Calu3 (cell line): ENCODE data around the gene SELPLG. TPM values are rescaled to one million over a fixed set of nuclear protein-coding genes. Genes with fewer than 3 reads are reported as not detected.

Source experiments
- BruUV-seq: library from RNA; stranded (reverse); fragments of 400-500 nt; replicated peaks from 2 replicates; lab custom pipeline; 2021; lab: Mats Ljungman, UMichigan
- CTCF ChIA-PET: fragments of 300-600 bp; sonication (Branson Sonifier 250); formaldehyde crosslinking; loops from one replicate; lab custom pipeline; 2022; ENCODE audit warnings: antibody characterized with exemption; lab: Charles Lee
- DNase-seq: peaks from one replicate; pipeline ENCODE4 v3.0.0; 2022
- H3K27ac Mint-ChIP-seq: one replicate; pipeline ENCODE4 v1.8.0; 2022; ENCODE audit warnings: mixed read lengths; ENCODE audit not compliant: unreplicated experiment
- H3K27me3 Mint-ChIP-seq: one replicate; pipeline ENCODE4 v1.8.0; 2022; ENCODE audit warnings: mixed read lengths; ENCODE audit not compliant: unreplicated experiment
- H3K36me3 Mint-ChIP-seq: one replicate; pipeline ENCODE4 v1.8.0; 2022; ENCODE audit warnings: mild to moderate bottlenecking, moderate library complexity, mixed read lengths; ENCODE audit not compliant: insufficient read depth, unreplicated experiment
- H3K4me1 Mint-ChIP-seq: one replicate; pipeline ENCODE4 v1.8.0; 2022; ENCODE audit warnings: mild to moderate bottlenecking, low read depth, mixed read lengths; ENCODE audit not compliant: unreplicated experiment
- H3K4me3 Mint-ChIP-seq: one replicate; pipeline ENCODE4 v1.8.0; 2022; ENCODE audit warnings: mild to moderate bottlenecking, low read depth, moderate library complexity, mixed read lengths; ENCODE audit not compliant: unreplicated experiment
- H3K9me3 Mint-ChIP-seq: one replicate; pipeline ENCODE4 v1.8.0; 2022; ENCODE audit warnings: low read depth, mixed read lengths; ENCODE audit not compliant: unreplicated experiment
- CTCF ChIP-seq: fragments of 200-600 bp; IDR thresholded peaks from one replicate; pipeline ENCODE4 v1.8.0; 2022; ENCODE audit warnings: antibody characterized with exemption; ENCODE audit not compliant: unreplicated experiment
- intact Hi-C: fragments of 100-400 bp; cut with micrococcal nuclease; formaldehyde crosslinking; loops from one replicate; pipeline ENCODE4 v1.10.0; 2022; ENCODE audit not compliant: unreplicated experiment
- total RNA-seq: library from RNA; stranded (reverse); gene quantifications from 2 replicates; pipeline ENCODE4 v1.2.3, GENCODE V29; 2022

The SELPLG gene
- total RNA-seq, 1 experiment from 2014 or later: 0.76 TPM

DNA sequence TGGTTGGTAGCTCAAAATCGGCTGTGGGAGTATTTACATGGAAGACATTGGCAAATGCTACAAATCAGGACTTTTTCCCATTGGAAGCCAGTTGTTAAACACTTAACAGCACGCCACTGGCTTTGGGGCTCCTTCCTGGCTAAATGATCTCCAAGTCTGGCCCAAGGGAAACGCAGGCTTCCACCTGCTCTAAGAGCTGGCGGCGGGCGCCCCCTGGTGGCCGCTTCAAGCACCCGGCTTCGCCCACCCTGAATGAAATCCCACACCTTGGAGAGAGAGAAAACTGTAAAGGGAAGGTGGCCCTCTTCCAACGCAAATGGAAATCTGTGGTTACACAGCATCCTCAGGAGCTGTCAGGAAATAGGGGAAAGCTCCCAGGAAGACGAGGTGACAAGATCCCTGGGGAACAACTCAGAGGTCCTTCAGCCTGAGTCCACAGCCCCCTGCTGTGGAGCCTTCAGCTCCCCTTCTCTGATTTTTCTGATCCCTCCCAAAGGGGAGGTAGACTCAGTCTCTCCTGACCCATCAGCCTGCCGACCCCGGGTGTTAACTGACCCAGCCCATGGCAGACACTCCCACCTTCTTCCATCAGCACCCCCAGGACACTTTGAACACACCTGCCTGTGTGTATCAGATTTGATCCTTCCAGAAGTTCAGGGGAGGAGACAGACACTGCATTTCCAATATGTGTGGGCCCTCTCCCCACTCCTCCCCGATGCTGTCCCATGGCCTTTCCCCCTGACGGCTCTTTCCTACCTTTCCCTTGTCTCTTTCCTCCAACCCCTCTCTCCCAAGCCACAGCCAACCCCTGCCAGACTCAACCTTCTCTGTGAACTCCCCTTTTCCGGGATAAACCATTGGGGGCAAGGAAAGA is 15.4 kb downstream of the SELPLG start:
- CTCF ChIA-PET: interaction anchor here (0.6 to 2.3 kb wide), 9 partner anchors 8 to 700 kb away, joined by 3 to 19 read pairs (median 3); partner anchors contain the start of gene ISCU
- peak; percentile 90 for DNase-seq
- Mint-ChIP-seq H3K4me1 (peaks cover 16% of the 10 kb centered on the region), H3K36me3 (peaks cover 3% of the 10 kb centered on the region), H3K27me3 (peaks cover 12% of the 10 kb centered on the region), H3K27ac (no peak overlapping the region), H3K4me3 (no peak overlapping the region), H3K9me3 (no peaks in the 10 kb centered on the region)
- TF ChIP-seq CTCF: peak; percentile 95
- intact Hi-C loops: loop anchor here (1.0 to 2.0 kb wide), 2 partner anchors 48 to 55 kb away; no protein-coding TSS in a partner anchor
- no TSS peak for BruUV-seq

GRCh38 chr12:108616941-108617858 is 16.5 kb downstream of the SELPLG start:
- intact Hi-C loops: no loop called here
- peaks cover 12% of the 10 kb centered on the region for H3K27me3 Mint-ChIP-seq
- no peak overlapping the region for H3K4me3 Mint-ChIP-seq
- peaks cover 22% of the 10 kb centered on the region for H3K4me1 Mint-ChIP-seq
- peaks cover 3% of the 10 kb centered on the region for H3K36me3 Mint-ChIP-seq
- no peaks in the 10 kb centered on the region for H3K9me3 Mint-ChIP-seq
- DNase-seq: no peak
- H3K27ac Mint-ChIP-seq: no peak overlapping the region
- CTCF ChIA-PET: interaction anchor here (1.0 to 2.3 kb wide), 6 partner anchors 11 to 55 kb away, joined by 3 to 19 read pairs (median 4); partner anchors contain the start of gene ISCU
- no peak for TF ChIP-seq CTCF
- no TSS peak for BruUV-seq

DNA sequence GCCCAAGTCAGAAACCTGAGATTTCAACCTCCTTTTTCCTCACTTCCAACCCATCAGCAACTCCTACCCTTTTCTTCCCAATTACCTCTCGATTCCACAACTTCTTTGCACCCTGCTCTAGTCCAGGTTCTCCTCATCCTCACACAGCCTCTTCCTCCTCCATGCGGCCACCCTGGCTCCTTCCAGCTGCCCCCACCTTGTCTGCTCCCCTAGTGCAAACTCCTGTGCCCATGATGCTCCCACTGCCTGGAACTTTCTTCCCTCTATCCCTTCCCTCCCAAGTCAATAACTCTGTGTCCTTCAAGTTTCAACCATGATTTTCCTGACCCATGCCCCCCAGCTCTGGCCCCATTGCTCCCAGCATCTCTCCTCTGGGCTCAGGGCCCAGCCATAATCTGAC is 17.3 kb downstream of the SELPLG start:
- TF ChIP-seq CTCF: no peak
- DNase-seq: no peak
- peaks cover 12% of the 10 kb centered on the region for H3K27me3 Mint-ChIP-seq
- H3K36me3 Mint-ChIP-seq: peaks cover 3% of the 10 kb centered on the region
- no peak overlapping the region for H3K27ac Mint-ChIP-seq
- H3K4me1 Mint-ChIP-seq: peaks cover 22% of the 10 kb centered on the region
- CTCF ChIA-PET: no interaction called here
- no TSS peak for BruUV-seq
- no peaks in the 10 kb centered on the region for H3K9me3 Mint-ChIP-seq
- intact Hi-C loops: no loop called here
- H3K4me3 Mint-ChIP-seq: no peak overlapping the region

DNA sequence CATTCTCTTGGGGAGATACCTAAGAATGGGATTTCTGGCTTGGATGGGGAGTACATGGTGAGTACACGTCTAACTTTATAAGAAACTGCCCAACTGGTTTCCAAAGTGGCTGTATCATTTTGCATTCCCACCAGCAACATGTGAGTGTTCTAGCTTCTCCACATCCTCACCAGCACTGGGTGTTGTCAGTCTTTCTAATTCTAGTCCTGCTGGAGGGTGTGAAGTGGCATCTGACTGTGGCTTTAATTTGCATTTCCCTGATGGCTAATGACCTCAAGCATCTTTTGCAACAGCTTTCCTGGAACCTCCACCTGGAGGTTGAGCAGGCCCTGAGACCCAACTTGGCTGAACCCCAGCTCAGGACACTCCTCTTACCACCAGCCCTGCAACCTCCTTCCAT is 17.8 kb downstream of the SELPLG start:
- H3K36me3 Mint-ChIP-seq: peaks cover 3% of the 10 kb centered on the region
- CTCF ChIA-PET: no interaction called here
- H3K4me3 Mint-ChIP-seq: no peak overlapping the region
- peaks cover 12% of the 10 kb centered on the region for H3K27me3 Mint-ChIP-seq
- intact Hi-C loops: no loop called here
- peaks cover 22% of the 10 kb centered on the region for H3K4me1 Mint-ChIP-seq
- DNase-seq: no peak
- BruUV-seq: no TSS peak
- H3K9me3 Mint-ChIP-seq: no peaks in the 10 kb centered on the region
- H3K27ac Mint-ChIP-seq: no peak overlapping the region
- TF ChIP-seq CTCF: no peak
